GM20000 (cell line): ENCODE data around the gene DAP.
"Not testable (repeated sequence)": the region's sequence is repeated elsewhere in the genome, so short reads cannot be mapped to it uniquely, and the experiment has no call there.

Source experiments
- DNase-seq: peaks from one replicate; pipeline ENCODE4 v3.0.0; 2012; ENCODE audit warnings: low spot score
- TF ChIP-seq, protein P1 (sequence below): IDR thresholded peaks from 2 replicates; pipeline ENCODE4 v1.5.1; 2012; ENCODE audit warnings: mild to moderate bottlenecking, control low read depth; ENCODE audit errors: extremely low read depth, missing control alignments

DAP gene

DNA sequence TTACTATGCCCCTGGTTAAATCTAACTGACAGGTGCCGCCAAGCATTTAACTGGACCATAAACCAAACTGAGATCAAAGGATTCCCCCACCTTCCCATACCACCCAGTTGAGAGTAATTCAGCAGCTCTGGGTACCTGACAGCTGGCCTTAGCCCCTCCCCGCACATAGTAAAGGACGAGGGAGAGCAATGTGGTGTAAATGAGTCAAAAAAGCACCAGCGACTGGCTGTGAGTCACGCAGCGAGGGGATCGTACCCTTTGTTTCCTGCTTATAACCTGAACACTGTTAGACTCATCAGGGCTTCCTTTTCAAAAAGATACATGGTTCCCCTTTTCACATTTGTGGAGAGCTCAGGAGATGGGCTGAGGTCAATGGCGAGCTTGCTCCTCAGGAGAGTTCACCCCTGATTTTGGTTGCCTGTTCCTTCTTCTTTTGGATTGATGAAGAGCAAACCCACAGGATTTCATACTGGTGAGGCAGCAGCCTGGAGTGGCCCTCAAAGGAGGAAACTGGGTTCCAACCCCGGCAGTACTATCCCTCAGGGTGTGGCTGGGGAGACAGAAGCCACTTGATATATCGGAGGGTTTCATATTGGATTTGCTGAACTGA is 125.7 kb downstream of the DAP start:
- TF ChIP-seq, protein P1, sequence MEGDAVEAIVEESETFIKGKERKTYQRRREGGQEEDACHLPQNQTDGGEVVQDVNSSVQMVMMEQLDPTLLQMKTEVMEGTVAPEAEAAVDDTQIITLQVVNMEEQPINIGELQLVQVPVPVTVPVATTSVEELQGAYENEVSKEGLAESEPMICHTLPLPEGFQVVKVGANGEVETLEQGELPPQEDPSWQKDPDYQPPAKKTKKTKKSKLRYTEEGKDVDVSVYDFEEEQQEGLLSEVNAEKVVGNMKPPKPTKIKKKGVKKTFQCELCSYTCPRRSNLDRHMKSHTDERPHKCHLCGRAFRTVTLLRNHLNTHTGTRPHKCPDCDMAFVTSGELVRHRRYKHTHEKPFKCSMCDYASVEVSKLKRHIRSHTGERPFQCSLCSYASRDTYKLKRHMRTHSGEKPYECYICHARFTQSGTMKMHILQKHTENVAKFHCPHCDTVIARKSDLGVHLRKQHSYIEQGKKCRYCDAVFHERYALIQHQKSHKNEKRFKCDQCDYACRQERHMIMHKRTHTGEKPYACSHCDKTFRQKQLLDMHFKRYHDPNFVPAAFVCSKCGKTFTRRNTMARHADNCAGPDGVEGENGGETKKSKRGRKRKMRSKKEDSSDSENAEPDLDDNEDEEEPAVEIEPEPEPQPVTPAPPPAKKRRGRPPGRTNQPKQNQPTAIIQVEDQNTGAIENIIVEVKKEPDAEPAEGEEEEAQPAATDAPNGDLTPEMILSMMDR, result no peak
- DNase-seq, result peak; percentile 89

DNA sequence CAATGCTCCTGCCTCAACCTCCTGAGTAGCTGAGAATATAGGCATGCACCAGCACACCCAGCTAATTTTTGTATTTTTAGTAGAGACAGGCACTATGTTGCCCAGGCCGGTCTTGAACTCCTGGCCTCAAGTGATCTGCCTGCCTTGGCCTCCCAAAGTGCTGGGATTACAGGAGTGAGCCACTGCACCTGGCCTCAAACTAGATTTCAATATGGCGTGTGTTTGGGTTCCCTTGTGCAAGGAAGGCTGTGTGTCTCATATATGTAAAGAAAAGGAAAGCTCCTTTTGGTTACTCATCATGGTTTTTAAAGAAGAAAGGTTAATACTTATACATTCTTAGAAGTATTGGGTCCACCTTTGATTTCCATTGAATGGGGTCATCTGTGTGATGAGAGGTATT is 126.5 kb downstream of the DAP start:
- DNase-seq, result no peak
- TF ChIP-seq, protein P1, result no peak

DNA sequence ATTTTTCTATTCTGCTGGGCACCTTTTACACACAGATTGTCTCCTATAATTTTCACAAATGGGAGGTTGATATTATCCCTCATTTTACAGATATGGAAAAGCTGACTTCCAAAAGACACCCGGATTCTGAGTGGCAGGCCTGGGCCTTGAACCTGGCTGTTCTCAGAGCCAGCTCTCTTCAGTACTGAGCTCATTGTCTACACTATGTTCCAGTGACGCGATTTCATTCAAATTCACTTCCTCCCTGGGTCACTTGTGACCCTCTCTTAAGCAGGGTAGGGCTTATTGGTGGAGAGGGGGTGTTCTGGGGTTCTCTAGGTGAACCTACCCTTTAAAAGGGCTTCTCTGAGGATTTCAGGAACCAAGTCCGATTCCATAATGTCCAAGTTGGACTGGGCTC is 127.0 kb downstream of the DAP start:
- DNase-seq, result no peak
- TF ChIP-seq, protein P1, result no peak

DNA sequence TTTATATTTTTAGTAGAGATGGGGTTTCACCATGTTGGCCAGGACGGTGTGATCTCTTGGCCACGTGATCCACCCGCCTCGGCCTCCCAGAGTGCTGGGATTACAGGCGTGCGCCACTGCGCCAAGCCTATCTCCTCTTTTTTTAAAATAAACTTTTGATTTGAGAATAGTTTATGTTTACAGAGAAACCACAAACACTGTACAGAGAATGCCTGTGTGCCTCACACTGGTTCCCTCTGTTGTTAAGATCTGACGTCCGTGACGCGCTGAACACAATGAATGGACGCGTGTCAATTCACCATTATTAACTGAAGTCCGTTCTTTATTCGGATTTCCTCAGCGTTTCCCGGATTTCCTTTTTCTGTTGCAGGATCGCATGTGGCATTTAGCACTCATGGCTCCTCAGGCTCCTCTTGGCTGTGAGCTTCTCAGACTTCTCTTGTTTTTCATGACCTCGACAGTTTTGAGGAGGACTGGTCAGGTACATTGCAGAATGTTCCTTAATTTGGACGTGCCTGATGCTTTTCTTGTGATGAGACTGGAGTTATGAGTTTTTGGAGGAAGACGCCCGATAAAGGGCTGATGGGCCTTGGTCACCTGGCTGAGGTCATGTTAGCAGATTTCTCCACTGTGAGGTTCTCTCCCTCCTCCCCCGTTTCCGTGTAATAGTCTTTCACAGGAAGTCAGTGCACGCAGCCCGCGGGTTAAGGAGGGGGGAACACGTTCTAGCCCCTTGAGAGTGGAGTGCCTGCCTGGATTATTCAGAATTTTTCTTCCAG is 127.6 kb downstream of the DAP start:
- no peak for DNase-seq
- TF ChIP-seq, protein P1, result no peak

DNA sequence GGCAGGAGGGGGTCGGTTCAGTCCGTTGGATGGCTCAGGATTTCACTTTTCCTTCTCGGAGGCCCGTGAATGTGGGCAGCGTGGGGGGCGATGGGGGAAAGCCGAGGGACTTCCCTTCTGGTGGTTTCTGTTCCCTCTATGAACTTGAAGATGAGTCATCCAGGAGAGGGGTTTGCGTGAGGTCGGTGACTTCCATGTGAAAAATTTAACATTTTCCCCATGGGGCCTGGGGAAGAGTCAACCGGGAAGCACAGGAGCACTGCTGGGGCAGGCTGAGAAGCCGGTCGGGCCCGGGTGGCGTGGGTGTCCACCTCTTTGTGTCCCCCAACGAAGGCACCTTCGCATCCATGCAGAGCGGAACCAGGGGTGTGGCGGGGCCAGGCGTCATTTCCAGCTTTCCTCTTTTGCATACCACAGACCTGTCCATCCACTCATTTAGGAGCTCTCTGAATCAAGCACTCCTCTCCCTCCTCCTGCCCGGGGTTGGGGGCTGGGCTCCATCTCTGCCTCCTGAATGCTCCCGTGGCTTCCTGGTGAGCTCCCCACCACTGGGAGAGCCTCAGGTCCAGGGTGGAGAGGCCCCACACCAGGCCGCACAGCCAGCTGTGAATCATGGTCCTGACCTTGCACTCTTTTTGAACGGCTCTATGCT is 128.8 kb downstream of the DAP start:
- TF ChIP-seq, protein P1, result no peak

DNA sequence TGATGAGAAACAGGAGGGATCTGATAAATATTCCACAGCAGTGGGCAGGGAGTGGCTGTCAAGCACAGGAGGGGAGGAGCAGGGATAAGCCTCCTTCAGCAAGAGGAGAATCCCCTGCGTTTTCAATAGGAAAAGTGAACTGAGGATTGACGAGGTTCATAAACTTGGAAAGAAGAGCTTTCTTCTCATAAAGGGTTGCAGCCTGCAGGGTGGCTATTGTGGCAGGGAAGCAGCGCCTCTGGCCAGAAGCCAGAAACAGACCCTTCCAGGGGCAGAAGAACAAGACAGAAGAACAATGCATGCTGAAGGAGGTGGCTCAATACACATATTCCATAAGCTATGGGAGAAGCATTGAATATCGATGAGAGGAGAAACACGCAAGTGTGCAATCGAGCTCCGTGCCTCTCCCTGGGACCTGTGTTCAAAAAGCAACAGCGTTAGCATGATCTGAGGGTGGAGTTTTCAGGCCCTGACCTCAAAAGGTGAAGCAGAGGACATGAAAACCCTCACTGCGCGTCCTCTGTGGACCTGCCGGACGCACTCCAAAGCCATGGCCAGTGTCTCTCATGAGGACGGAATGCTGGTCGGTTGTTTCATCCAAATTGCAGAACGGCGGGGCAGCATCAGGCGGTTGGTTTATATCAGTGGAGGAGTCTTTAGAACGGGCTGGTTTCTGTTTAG is 129.6 kb downstream of the DAP start:
- TF ChIP-seq, protein P1, result no peak
- DNase-seq, result peak; percentile 45

More for the DNA sequence above, 128.8 kb downstream of the DAP start:
- peak; percentile 79 for DNase-seq

DNA sequence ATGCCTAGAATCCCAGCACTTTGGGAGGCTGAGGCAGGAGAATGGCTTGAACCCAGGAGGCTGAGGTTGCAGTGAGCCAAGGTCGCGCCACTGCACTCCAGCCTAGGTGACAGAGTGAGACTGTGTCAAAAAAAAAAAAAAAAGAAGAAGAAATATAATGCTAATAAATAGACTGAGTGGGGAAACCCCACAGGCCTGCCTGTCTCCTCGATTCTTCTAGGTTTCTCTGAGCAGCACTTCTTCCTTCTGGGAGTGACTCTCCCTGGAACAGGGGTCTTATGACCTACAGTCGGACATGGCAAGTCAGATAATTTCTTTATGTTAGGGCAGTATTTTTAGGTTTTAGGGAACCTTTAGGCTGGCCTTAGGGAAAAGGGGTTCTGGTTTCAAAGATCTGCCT is 130.3 kb downstream of the DAP start:
- DNase-seq, result not testable (repeated sequence)
